ENCODE measurements around the gene TMSB10. TPM values are rescaled to one million over a fixed set of nuclear protein-coding genes. Genes with fewer than 3 reads are reported as not detected.
A peak's percentile ranks its signal among the peaks of the same experiment; 100 is the strongest.
"Not testable (repeated sequence)": the region's sequence is repeated elsewhere in the genome, so short reads cannot be mapped to it uniquely, and the experiment has no call there.

Gene TMSB10
- total RNA-seq, 1 donor = 3,633 TPM

GRCh38 chr2:84865181-84865783, 40.2 kb upstream of the TMSB10 start:
- Histone ChIP-seq H3K4me2 (ENCODE audit: insufficient read depth, low read length) (no peak overlapping the region), H3K36me3 (ENCODE audit: insufficient read depth, low read length) (no peaks in the 10 kb centered on the region), H4K20me1 (ENCODE audit: insufficient read depth, low read length) (no peaks in the 10 kb centered on the region), H3K4me3 (ENCODE audit: insufficient read depth, low read length) (no peak overlapping the region), H3K9me3 (ENCODE audit: low read depth, low read length) (no peaks in the 10 kb centered on the region), H2AFZ (ENCODE audit: low read length) (no peak overlapping the region), H3K79me2 (ENCODE audit: insufficient read depth, low read length) (no peaks in the 10 kb centered on the region), H3K27me3 (ENCODE audit: insufficient read depth, low read length) (no peaks in the 10 kb centered on the region), H3K4me1 (ENCODE audit: insufficient read depth, low read length) (no peaks in the 10 kb centered on the region), H3K27ac (ENCODE audit: low read depth, low read length) (no peak overlapping the region)
- TF ChIP-seq CTCF (IDR thresholded peaks at IDR 0.05; ENCODE audit: extremely low read depth, low read depth, low read length) = peak; percentile 32
- no peak for DNase-seq (ENCODE audit: insufficient read length, low spot score, missing footprints)

- H2AFZ ChIP-seq (ENCODE audit: low read length) = no peak overlapping the region
- H3K4me2 ChIP-seq (ENCODE audit: insufficient read depth, low read length) = no peak overlapping the region
- no peaks in the 10 kb centered on the region for H3K9me3 ChIP-seq (ENCODE audit: low read depth, low read length)
- H3K36me3 ChIP-seq (ENCODE audit: insufficient read depth, low read length) = no peaks in the 10 kb centered on the region
- no peak overlapping the region for H3K27ac ChIP-seq (ENCODE audit: low read depth, low read length)
- TF ChIP-seq CTCF (IDR thresholded peaks at IDR 0.05; ENCODE audit: extremely low read depth, low read depth, low read length) = no peak
- no peak for DNase-seq (ENCODE audit: insufficient read length, low spot score, missing footprints)
- H3K4me3 ChIP-seq (ENCODE audit: insufficient read depth, low read length) = no peak overlapping the region
- H3K4me1 ChIP-seq (ENCODE audit: insufficient read depth, low read length) = no peaks in the 10 kb centered on the region
- no peaks in the 10 kb centered on the region for H3K27me3 ChIP-seq (ENCODE audit: insufficient read depth, low read length)
- H3K79me2 ChIP-seq (ENCODE audit: insufficient read depth, low read length) = no peaks in the 10 kb centered on the region
- no peaks in the 10 kb centered on the region for H4K20me1 ChIP-seq (ENCODE audit: insufficient read depth, low read length)
These were observed 39.3 kb upstream of the TMSB10 start for GRCh38 chr2:84866122-84866521.

- H3K4me2 ChIP-seq (ENCODE audit: insufficient read depth, low read length); H3K9me3 ChIP-seq (ENCODE audit: low read depth, low read length); H2AFZ ChIP-seq (ENCODE audit: low read length); H3K4me1 ChIP-seq (ENCODE audit: insufficient read depth, low read length); H3K4me3 ChIP-seq (ENCODE audit: insufficient read depth, low read length); H3K36me3 ChIP-seq (ENCODE audit: insufficient read depth, low read length); H3K27ac ChIP-seq (ENCODE audit: low read depth, low read length); DNase-seq (ENCODE audit: insufficient read length, low spot score, missing footprints); H3K27me3 ChIP-seq (ENCODE audit: insufficient read depth, low read length); H3K79me2 ChIP-seq (ENCODE audit: insufficient read depth, low read length); H4K20me1 ChIP-seq (ENCODE audit: insufficient read depth, low read length): not testable (repeated sequence)
These were observed 37.1 kb upstream of the TMSB10 start for GRCh38 chr2:84868327-84868726.

- Histone ChIP-seq H3K27ac (ENCODE audit: low read depth, low read length) (no peak overlapping the region), H3K4me1 (ENCODE audit: insufficient read depth, low read length) (no peaks in the 10 kb centered on the region), H3K9me3 (ENCODE audit: low read depth, low read length) (no peaks in the 10 kb centered on the region), H3K27me3 (ENCODE audit: insufficient read depth, low read length) (no peaks in the 10 kb centered on the region), H4K20me1 (ENCODE audit: insufficient read depth, low read length) (no peaks in the 10 kb centered on the region), H3K36me3 (ENCODE audit: insufficient read depth, low read length) (no peaks in the 10 kb centered on the region), H3K79me2 (ENCODE audit: insufficient read depth, low read length) (no peaks in the 10 kb centered on the region), H2AFZ (ENCODE audit: low read length) (no peak overlapping the region), H3K4me3 (ENCODE audit: insufficient read depth, low read length) (no peak overlapping the region), H3K4me2 (ENCODE audit: insufficient read depth, low read length) (no peak overlapping the region)
- no peak for DNase-seq (ENCODE audit: insufficient read length, low spot score, missing footprints)
- no peak for TF ChIP-seq CTCF (IDR thresholded peaks at IDR 0.05; ENCODE audit: extremely low read depth, low read depth, low read length)
These were observed 35.1 kb upstream of the TMSB10 start for GRCh38 chr2:84870306-84870705.

- H3K36me3 ChIP-seq (ENCODE audit: insufficient read depth, low read length); H3K27me3 ChIP-seq (ENCODE audit: insufficient read depth, low read length); H4K20me1 ChIP-seq (ENCODE audit: insufficient read depth, low read length); H3K9me3 ChIP-seq (ENCODE audit: low read depth, low read length); DNase-seq (ENCODE audit: insufficient read length, low spot score, missing footprints); H3K79me2 ChIP-seq (ENCODE audit: insufficient read depth, low read length); H3K27ac ChIP-seq (ENCODE audit: low read depth, low read length); H3K4me2 ChIP-seq (ENCODE audit: insufficient read depth, low read length); H2AFZ ChIP-seq (ENCODE audit: low read length); H3K4me3 ChIP-seq (ENCODE audit: insufficient read depth, low read length); H3K4me1 ChIP-seq (ENCODE audit: insufficient read depth, low read length): not testable (repeated sequence)
These were observed 32.8 kb upstream of the TMSB10 start for GRCh38 chr2:84872691-84873090.

Data from osteoblast (primary cell).